GM23338 (cell line): ENCODE results near the gene EPHB1. TPM values are rescaled to one million over a fixed set of nuclear protein-coding genes. Genes with fewer than 3 reads are reported as not detected.

ENCODE experiments used
- ATAC-seq: fragments of 200-7000 bp; cut with Tn5 transposase; 3 replicates; pipeline ENCODE4 v1.9.1; 2020
- DNase-seq: peaks from one replicate; pipeline ENCODE4 v3.0.0-alpha.2; 2015; ENCODE audit warnings: low spot score
- H2AFZ ChIP-seq: fragments of 200-600 bp; sonication (generic); 2 replicates; pipeline ENCODE4 v1.8.0; 2016; ENCODE audit warnings: antibody characterized with exemption, mild to moderate bottlenecking, moderate library complexity
- H3F3A ChIP-seq: fragments of 200-600 bp; sonication (generic); replicated peaks from 2 replicates; pipeline ENCODE4 v1.8.0; 2017; ENCODE audit warnings: antibody characterized with exemption, mixed run types, low read depth
- H3K27ac ChIP-seq: fragments of 200-600 bp; sonication (generic); 2 replicates; pipeline ENCODE4 v1.6.1; 2016; ENCODE audit warnings: low read depth
- H3K27me3 ChIP-seq: fragments of 200-600 bp; sonication (generic); 2 replicates; pipeline ENCODE4 v1.8.0; 2016; ENCODE audit warnings: mild to moderate bottlenecking, mixed run types, moderate library complexity; ENCODE audit not compliant: insufficient read depth
- H3K36me3 ChIP-seq: fragments of 200-600 bp; sonication (generic); 2 replicates; pipeline ENCODE4 v1.8.0; 2016; ENCODE audit warnings: mild to moderate bottlenecking; ENCODE audit not compliant: insufficient read depth
- H3K4me1 ChIP-seq: fragments of 200-600 bp; sonication (generic); 2 replicates; pipeline ENCODE4 v1.8.0; 2016; ENCODE audit warnings: mild to moderate bottlenecking, moderate library complexity; ENCODE audit not compliant: insufficient read depth
- H3K4me2 ChIP-seq: fragments of 200-600 bp; sonication (generic); 2 replicates; pipeline ENCODE4 v1.7.1; 2017; ENCODE audit warnings: mixed run types
- H3K4me3 ChIP-seq: fragments of 200-600 bp; sonication (generic); 2 replicates; pipeline ENCODE4 v1.6.1; 2016; ENCODE audit warnings: mixed run types
- H3K79me2 ChIP-seq: fragments of 200-600 bp; sonication (generic); replicated peaks from 2 replicates; pipeline ENCODE4 v1.8.0; 2017; ENCODE audit warnings: mild to moderate bottlenecking; ENCODE audit not compliant: insufficient read depth
- H3K9me2 ChIP-seq: fragments of 200-600 bp; sonication (generic); 2 replicates; pipeline ENCODE4 v1.8.0; 2017; ENCODE audit not compliant: insufficient read depth
- H4K20me1 ChIP-seq: fragments of 200-600 bp; sonication (generic); replicated peaks from 2 replicates; pipeline ENCODE4 v1.8.0; 2017; ENCODE audit warnings: mild to moderate bottlenecking; ENCODE audit not compliant: insufficient read depth
- H3K27ac Mint-ChIP-seq: 2 replicates; pipeline ENCODE4 v1.8.0; 2020; ENCODE audit warnings: inconsistent platforms, mild to moderate bottlenecking, moderate library complexity, mixed read lengths
- H3K27me3 Mint-ChIP-seq: 3 replicates; pipeline ENCODE4 v1.8.0; 2022; ENCODE audit warnings: low read depth, mild to moderate bottlenecking, moderate library complexity, mixed read lengths, inconsistent platforms; ENCODE audit not compliant: insufficient read depth, poor library complexity
- H3K36me3 Mint-ChIP-seq: 3 replicates; pipeline ENCODE4 v1.8.0; 2021; ENCODE audit warnings: low read depth, mild to moderate bottlenecking, inconsistent platforms, moderate library complexity, mixed read lengths
- H3K4me1 Mint-ChIP-seq: 3 replicates; pipeline ENCODE4 v1.8.0; 2020; ENCODE audit warnings: mild to moderate bottlenecking, inconsistent platforms, mixed read lengths
- H3K4me3 Mint-ChIP-seq: 3 replicates; pipeline ENCODE4 v1.8.0; 2021; ENCODE audit warnings: moderate library complexity, mild to moderate bottlenecking, inconsistent platforms, mixed read lengths
- H3K9me3 Mint-ChIP-seq: 3 replicates; pipeline ENCODE4 v1.8.0; 2020; ENCODE audit warnings: moderate library complexity, mild to moderate bottlenecking, inconsistent platforms, mixed read lengths
- CREB1 ChIP-seq: fragments of 250-450 bp; sonication (Bioruptor Pico); IDR thresholded peaks from 2 replicates; pipeline ENCODE4 v1.5.0; 2020; ENCODE audit warnings: low read depth, mild to moderate bottlenecking, moderate library complexity
- JUNB ChIP-seq: IDR thresholded peaks from one replicate; pipeline ENCODE4 v1.6.1; 2016; ENCODE audit warnings: antibody characterized with exemption; ENCODE audit not compliant: unreplicated experiment
- NANOG ChIP-seq: IDR thresholded peaks from 2 replicates; pipeline ENCODE4 v1.6.1; 2016; ENCODE audit warnings: antibody characterized with exemption, borderline replicate concordance
- POLR2AphosphoS5 ChIP-seq: IDR thresholded peaks from 2 replicates; pipeline ENCODE4 v1.6.1; 2016; ENCODE audit warnings: antibody characterized with exemption, low read depth
- REST ChIP-seq: IDR thresholded peaks from one replicate; pipeline ENCODE4 v1.6.1; 2018; ENCODE audit warnings: antibody characterized with exemption; ENCODE audit not compliant: unreplicated experiment
- ZNF114 ChIP-seq: fragments of 250-450 bp; sonication (Bioruptor Pico); IDR thresholded peaks from 2 replicates; pipeline ENCODE4 v1.5.0; 2020; ENCODE audit warnings: mild to moderate bottlenecking, moderate library complexity
- ZNF331 ChIP-seq: fragments of 250-450 bp; sonication (Bioruptor Pico); IDR thresholded peaks from 2 replicates; pipeline ENCODE4 v1.5.0; 2020; ENCODE audit warnings: low read depth, mild to moderate bottlenecking, moderate library complexity
- polyA plus RNA-seq: library from polyadenylated mRNA; unstranded; fragments of >200 nt; fragmentation: Nextera tagmentation; extraction: Ambion mirVana; gene quantifications from 2 replicates; pipeline ENCODE4 v1.2.1, GENCODE V29; 2016
- total RNA-seq: library from RNA; depleted of rRNA; stranded (reverse); fragments of >200 nt; shearing (Covaris generic); gene quantifications from 2 replicates; pipeline ENCODE4 v1.2.3, GENCODE V29; 2014
- TF ChIP-seq, protein P1 (sequence below): IDR thresholded peaks from 2 replicates; pipeline ENCODE4 v1.6.1; 2016; ENCODE audit warnings: antibody characterized with exemption
- TF ChIP-seq, protein P2 (sequence below), 2 experiments: fragments of 200-600 bp in 1 of 2; sonication (generic) in 1 of 2; conservative IDR thresholded peaks; 2 replicates each; pipeline versions ENCODE4 v1.5.1 to v1.6.1; 2016 to 2017; ENCODE audit warnings: antibody characterized with exemption in 2 of 2, low read depth in 2 of 2, mild to moderate bottlenecking in 2 of 2, moderate library complexity in 1 of 2

The EPHB1 gene
- total and polyA plus RNA-seq, 2 experiments from 2014 or later = 2.7 to 5.2 TPM

- no peaks in the 10 kb centered on the region for H3K79me2 ChIP-seq
- Mint-ChIP-seq H3K27me3 (peaks cover 18% of the 10 kb centered on the region), H3K36me3 (no peaks in the 10 kb centered on the region)
These were observed 146.8 kb downstream of the EPHB1 start for GRCh38 chr3:134941820-134942219.

GRCh38 chr3:134944429-134944828 is 149.4 kb downstream of the EPHB1 start:
- Histone ChIP-seq H3K27ac (no peak overlapping the region), H3K79me2 (no peaks in the 10 kb centered on the region), H3K36me3 (no peaks in the 10 kb centered on the region), H3K4me1 (peaks cover 11% of the 10 kb centered on the region), H3K4me3 (no peak overlapping the region), H2AFZ (no peak overlapping the region), H3K27me3 (peaks cover 14% of the 10 kb centered on the region), H3F3A (no peaks in the 10 kb centered on the region), H3K4me2 (no peak overlapping the region), H3K9me2 (peaks cover 8% of the 10 kb centered on the region; the same call in 1 of the 2 replicates), H4K20me1 (no peaks in the 10 kb centered on the region; the same call in 1 of the 2 replicates)
- peaks cover 27% of the 10 kb centered on the region for H3K4me1 Mint-ChIP-seq
- peaks cover 7% of the 10 kb centered on the region for H3K27me3 Mint-ChIP-seq
- ATAC-seq (no peak), DNase-seq (no peak)
- H3K27ac Mint-ChIP-seq = no peak overlapping the region
- H3K9me3 Mint-ChIP-seq = no peaks in the 10 kb centered on the region
- no peaks in the 10 kb centered on the region; the same call in 2 of the 3 replicates for H3K36me3 Mint-ChIP-seq
- no peak overlapping the region for H3K4me3 Mint-ChIP-seq
- TF ChIP-seq, protein P1, sequence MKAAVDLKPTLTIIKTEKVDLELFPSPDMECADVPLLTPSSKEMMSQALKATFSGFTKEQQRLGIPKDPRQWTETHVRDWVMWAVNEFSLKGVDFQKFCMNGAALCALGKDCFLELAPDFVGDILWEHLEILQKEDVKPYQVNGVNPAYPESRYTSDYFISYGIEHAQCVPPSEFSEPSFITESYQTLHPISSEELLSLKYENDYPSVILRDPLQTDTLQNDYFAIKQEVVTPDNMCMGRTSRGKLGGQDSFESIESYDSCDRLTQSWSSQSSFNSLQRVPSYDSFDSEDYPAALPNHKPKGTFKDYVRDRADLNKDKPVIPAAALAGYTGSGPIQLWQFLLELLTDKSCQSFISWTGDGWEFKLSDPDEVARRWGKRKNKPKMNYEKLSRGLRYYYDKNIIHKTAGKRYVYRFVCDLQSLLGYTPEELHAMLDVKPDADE = no peak
- TF ChIP-seq NANOG (no peak), ZNF331 (CRISPR knock-in tag) (no peak), CREB1 (no peak), POLR2AphosphoS5 (no peak), JUNB (no peak), REST (no peak), ZNF114 (CRISPR knock-in tag) (no peak)
- TF ChIP-seq, protein P2, sequence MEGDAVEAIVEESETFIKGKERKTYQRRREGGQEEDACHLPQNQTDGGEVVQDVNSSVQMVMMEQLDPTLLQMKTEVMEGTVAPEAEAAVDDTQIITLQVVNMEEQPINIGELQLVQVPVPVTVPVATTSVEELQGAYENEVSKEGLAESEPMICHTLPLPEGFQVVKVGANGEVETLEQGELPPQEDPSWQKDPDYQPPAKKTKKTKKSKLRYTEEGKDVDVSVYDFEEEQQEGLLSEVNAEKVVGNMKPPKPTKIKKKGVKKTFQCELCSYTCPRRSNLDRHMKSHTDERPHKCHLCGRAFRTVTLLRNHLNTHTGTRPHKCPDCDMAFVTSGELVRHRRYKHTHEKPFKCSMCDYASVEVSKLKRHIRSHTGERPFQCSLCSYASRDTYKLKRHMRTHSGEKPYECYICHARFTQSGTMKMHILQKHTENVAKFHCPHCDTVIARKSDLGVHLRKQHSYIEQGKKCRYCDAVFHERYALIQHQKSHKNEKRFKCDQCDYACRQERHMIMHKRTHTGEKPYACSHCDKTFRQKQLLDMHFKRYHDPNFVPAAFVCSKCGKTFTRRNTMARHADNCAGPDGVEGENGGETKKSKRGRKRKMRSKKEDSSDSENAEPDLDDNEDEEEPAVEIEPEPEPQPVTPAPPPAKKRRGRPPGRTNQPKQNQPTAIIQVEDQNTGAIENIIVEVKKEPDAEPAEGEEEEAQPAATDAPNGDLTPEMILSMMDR (conservative IDR thresholded peaks at IDR 0.05; ENCODE audit: low read depth in 2 of 2) = no peak

More at GRCh38 chr3:134941820-134942219, 146.8 kb downstream of the EPHB1 start:
- Histone ChIP-seq H3K9me2 (0 out of 2 replicates have a peak, but pooled peaks cover 11% of the 10 kb centered on the region), H2AFZ (no peak overlapping the region), H3K27ac (no peak overlapping the region), H3K4me2 (no peak overlapping the region), H3K4me3 (no peak overlapping the region), H3K36me3 (no peaks in the 10 kb centered on the region), H3K4me1 (peaks cover 31% of the 10 kb centered on the region), H3K27me3 (peaks cover 14% of the 10 kb centered on the region), H3F3A (no peaks in the 10 kb centered on the region), H4K20me1 (no peaks in the 10 kb centered on the region; the same call in 1 of the 2 replicates)
- H3K4me3 Mint-ChIP-seq = no peak overlapping the region
- DNase-seq (peak; percentile 17), ATAC-seq (no peak)
- H3K27ac Mint-ChIP-seq = no peak overlapping the region
- no peaks in the 10 kb centered on the region for H3K9me3 Mint-ChIP-seq
- peaks cover 46% of the 10 kb centered on the region for H3K4me1 Mint-ChIP-seq
- TF ChIP-seq, protein P2 (conservative IDR thresholded peaks at IDR 0.05; ENCODE audit: low read depth in 2 of 2) = no peak
- peak; percentile 90 for TF ChIP-seq NANOG
